KBM-7 (cell line): ENCODE data around the gene ARHGAP42.

Experiments used
- DNase-seq: peaks from one replicate; pipeline ENCODE4 v3.0.0-alpha.2; 2015
- in situ Hi-C: fragments of 300-500 bp; cut with MboI; formaldehyde crosslinking; loops from 2 replicates; pipeline ENCODE4 v1.14.3; 2020; ENCODE audit warnings: low sequenced_read_pairs, low pct_unique_long_range_greater_than_20kb, mixed read lengths

Gene ARHGAP42

GRCh38 chr11:101022256-101022655 is 335.2 kb downstream of the ARHGAP42 start:
- no peak for DNase-seq
- in situ Hi-C loops = no loop called here

DNA sequence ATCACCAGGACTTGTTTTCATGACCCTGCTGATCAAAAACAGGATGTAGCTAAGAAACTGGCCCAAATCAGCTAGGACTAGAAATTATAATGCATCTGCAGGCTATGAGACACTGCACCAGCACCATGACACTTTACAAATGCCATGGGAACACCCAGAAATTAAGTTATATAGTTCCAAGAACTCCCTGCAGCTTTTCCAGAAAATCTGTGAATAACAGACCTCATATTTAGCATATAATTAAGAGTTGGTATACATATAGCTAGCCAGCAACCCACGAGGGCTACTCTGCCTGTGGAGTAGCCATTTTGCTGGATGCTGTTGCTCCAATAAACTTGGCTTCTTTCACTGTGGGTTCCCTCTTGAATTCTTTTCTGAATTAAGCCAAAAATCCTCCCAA is 341.6 kb downstream of the ARHGAP42 start:
- in situ Hi-C loops = no loop called here
- no peak for DNase-seq

DNA sequence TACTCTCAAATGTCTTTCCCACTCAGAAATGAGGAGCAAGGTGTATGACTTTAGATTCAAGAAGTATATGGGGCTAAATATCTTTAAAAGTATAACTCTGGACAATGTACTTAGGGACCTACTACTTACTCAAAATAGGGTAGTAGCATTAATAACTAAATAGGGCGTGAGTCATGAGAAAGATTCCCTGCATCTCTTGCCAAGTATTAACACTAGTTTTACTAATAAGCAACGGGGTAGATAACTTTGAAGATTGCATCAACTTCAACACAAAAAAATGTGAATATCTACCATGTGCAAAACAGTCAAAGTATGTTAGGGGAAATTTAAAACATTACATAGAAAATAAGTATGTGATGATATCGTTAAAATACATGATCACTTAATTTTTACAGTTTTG is 342.9 kb downstream of the ARHGAP42 start:
- in situ Hi-C loops = no loop called here
- no peak for DNase-seq

- in situ Hi-C loops = no loop called here
- no peak for DNase-seq
These were observed 343.6 kb downstream of the ARHGAP42 start for GRCh38 chr11:101030692-101031091.

GRCh38 chr11:101031713-101032112 is 344.6 kb downstream of the ARHGAP42 start:
- in situ Hi-C loops = no loop called here
- DNase-seq = no peak

DNA sequence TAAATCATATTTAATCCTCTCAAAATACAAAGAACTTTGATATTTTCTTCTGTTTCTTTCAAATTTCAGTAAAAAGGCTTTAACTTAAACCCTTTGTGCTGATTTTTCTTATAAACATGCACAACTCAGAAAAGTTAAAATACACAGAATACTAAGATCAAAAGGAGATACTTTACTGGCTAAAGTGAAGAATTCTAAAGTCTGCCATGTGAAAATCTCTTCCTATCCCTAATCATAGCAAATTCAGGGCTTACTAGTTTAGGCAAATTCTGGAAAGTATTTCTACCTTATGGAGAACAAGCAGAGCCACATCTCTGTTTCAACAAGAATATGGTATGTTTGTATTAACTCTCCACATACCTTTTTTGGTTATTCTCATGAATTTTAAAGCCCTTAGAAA is 345.9 kb downstream of the ARHGAP42 start:
- DNase-seq = no peak
- in situ Hi-C loops = no loop called here

DNA sequence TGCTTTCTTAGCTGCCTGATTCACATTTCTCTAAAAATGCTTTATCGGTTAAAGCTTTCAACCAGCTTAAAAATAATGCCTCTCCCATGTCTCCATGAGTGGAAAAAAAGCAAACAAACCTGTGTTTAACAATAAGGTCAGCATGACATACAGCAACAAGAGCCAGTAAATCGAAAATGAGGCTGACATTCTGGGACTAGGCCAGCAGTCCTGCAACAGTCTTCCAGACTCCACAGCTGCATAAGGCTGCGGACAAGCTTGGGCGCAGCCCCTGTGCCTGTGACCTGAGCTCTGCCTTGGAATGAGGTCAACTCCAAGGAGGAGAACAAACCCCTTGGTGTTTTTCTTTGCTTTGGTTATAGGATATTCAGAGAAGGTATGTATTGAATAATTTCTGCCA is 347.0 kb downstream of the ARHGAP42 start:
- in situ Hi-C loops = no loop called here

GRCh38 chr11:101035872-101036271 is 348.8 kb downstream of the ARHGAP42 start:
- in situ Hi-C loops = no loop called here
- DNase-seq = no peak

More for the DNA sequence above, 347.0 kb downstream of the ARHGAP42 start:
- no peak for DNase-seq
